WI38 (cell line): ENCODE data around the gene ALPI.

Experiments
- H3K4me3 ChIP-seq: 2 replicates; pipeline ENCODE4 v1.5.1; 2011; ENCODE audit warnings: low read depth, mild to moderate bottlenecking, control low read depth, low read length
- CTCF ChIP-seq: IDR thresholded peaks from 2 replicates; pipeline ENCODE4 v1.5.1; 2012; ENCODE audit warnings: low read depth, mild to moderate bottlenecking, control low read depth, low read length

Gene ALPI

GRCh38 chr2:232483923-232484627 is 28.1 kb downstream of the ALPI start:
- no peak overlapping the region for H3K4me3 ChIP-seq
- no peak for TF ChIP-seq CTCF

- TF ChIP-seq CTCF: no peak
- H3K4me3 ChIP-seq: no peak overlapping the region
Measured at GRCh38 chr2:232484628-232485347, 28.8 kb downstream of the ALPI start.

- TF ChIP-seq CTCF: no peak
- H3K4me3 ChIP-seq: no peak overlapping the region
Measured at GRCh38 chr2:232485348-232485756, 29.4 kb downstream of the ALPI start.

GRCh38 chr2:232485757-232486557 is 30.0 kb downstream of the ALPI start:
- H3K4me3 ChIP-seq: no peak overlapping the region
- no peak for TF ChIP-seq CTCF

GRCh38 chr2:232486558-232487384 is 30.8 kb downstream of the ALPI start:
- no peak overlapping the region for H3K4me3 ChIP-seq
- no peak for TF ChIP-seq CTCF

GRCh38 chr2:232487385-232488096 is 31.6 kb downstream of the ALPI start, which contains the start of gene ECEL1:
Gene ECEL1 (minus strand): TSS chr2:232487834. CDS start chr2:232486653, 1,181 bp downstream.
- H3K4me3 ChIP-seq: no peak within 1 kb of the TSS
- TF ChIP-seq CTCF: no peak
